OCI-LY1 (cell line): ENCODE measurements around the gene TSPYL1.
"Not testable (repeated sequence)": the region's sequence is repeated elsewhere in the genome, so short reads cannot be mapped to it uniquely, and the experiment has no call there.

ENCODE experiments used
- H2AFZ ChIP-seq: fragments of 200-600 bp; sonication (generic), shearing (Covaris generic); 2 replicates; pipeline ENCODE4 v1.6.0; 2014; ENCODE audit warnings: antibody characterized with exemption, mild to moderate bottlenecking, low read length
- H3F3A ChIP-seq: fragments of 200-600 bp; sonication (generic), shearing (Covaris generic); 2 replicates; pipeline ENCODE4 v1.6.0; 2014; ENCODE audit warnings: mild to moderate bottlenecking, antibody characterized with exemption, low read length, moderate library complexity; ENCODE audit not compliant: insufficient read depth
- H3K27ac ChIP-seq: fragments of 200-600 bp; sonication (generic); 2 replicates; pipeline ENCODE4 v1.5.1; 2014; ENCODE audit warnings: low read length, mixed run types, mild to moderate bottlenecking, low read depth; ENCODE audit not compliant: poor library complexity, severe bottlenecking
- H3K27me3 ChIP-seq: fragments of 200-600 bp; sonication (generic); 2 replicates; pipeline ENCODE4 v1.6.0; 2014; ENCODE audit warnings: antibody characterized with exemption, mild to moderate bottlenecking, low read length, moderate library complexity; ENCODE audit not compliant: insufficient read depth
- H3K36me3 ChIP-seq: fragments of 200-600 bp; sonication (generic); 2 replicates; pipeline ENCODE4 v1.6.1; 2014; ENCODE audit warnings: mild to moderate bottlenecking, antibody characterized with exemption, low read length, moderate library complexity, mixed read lengths; ENCODE audit not compliant: insufficient read depth
- H3K4me1 ChIP-seq: fragments of 200-600 bp; sonication (generic); 2 replicates; pipeline ENCODE4 v1.5.1; 2014; ENCODE audit warnings: mild to moderate bottlenecking, low read length, moderate library complexity; ENCODE audit not compliant: insufficient read depth, severe bottlenecking
- H3K4me2 ChIP-seq: fragments of 200-600 bp; sonication (generic), shearing (Covaris generic); 2 replicates; pipeline ENCODE4 v1.6.1; 2014; ENCODE audit warnings: low read length
- H3K4me3 ChIP-seq: fragments of 200-600 bp; sonication (generic); 2 replicates; pipeline ENCODE4 v1.5.1; 2014; ENCODE audit warnings: low read length, low read depth, mild to moderate bottlenecking, mixed read lengths; ENCODE audit not compliant: poor library complexity, severe bottlenecking
- H3K79me2 ChIP-seq: fragments of 200-600 bp; shearing (Covaris generic); 2 replicates; pipeline ENCODE4 v1.6.1; 2016; ENCODE audit warnings: mixed run types, low read length, mixed read lengths; ENCODE audit not compliant: insufficient read depth
- H3K9ac ChIP-seq: fragments of 200-600 bp; sonication (generic), shearing (Covaris generic); 2 replicates; pipeline ENCODE4 v1.6.1; 2014; ENCODE audit warnings: mild to moderate bottlenecking, low read length, mixed read lengths
- H3K9me2 ChIP-seq: fragments of 200-600 bp; sonication (generic), shearing (Covaris generic); 2 replicates; pipeline ENCODE4 v1.6.1; 2014; ENCODE audit warnings: low read depth, mild to moderate bottlenecking, low read length, mixed read lengths
- H3K9me3 ChIP-seq: fragments of 200-600 bp; shearing (Covaris generic); 2 replicates; pipeline ENCODE4 v1.6.1; 2014; ENCODE audit warnings: low read length, mixed read lengths
- H4K20me1 ChIP-seq: fragments of 200-600 bp; sonication (generic), shearing (Covaris generic); 2 replicates; pipeline ENCODE4 v1.6.0; 2016; ENCODE audit warnings: mild to moderate bottlenecking, low read length; ENCODE audit not compliant: insufficient read depth
- EZH2 ChIP-seq: fragments of 200-600 bp; sonication (generic), shearing (Covaris generic); IDR thresholded peaks from 2 replicates; pipeline ENCODE4 v1.8.0; 2017; ENCODE audit warnings: borderline replicate concordance, mixed run types, mild to moderate bottlenecking, antibody characterized with exemption, low read length, moderate library complexity, mixed read lengths
- TF ChIP-seq, protein P1 (sequence below): fragments of 200-600 bp; sonication (generic), shearing (Covaris generic); IDR thresholded peaks from 2 replicates; pipeline ENCODE4 v1.5.1; 2017; ENCODE audit warnings: mild to moderate bottlenecking, antibody characterized with exemption, low read length, moderate library complexity, mixed read lengths

The TSPYL1 gene

DNA sequence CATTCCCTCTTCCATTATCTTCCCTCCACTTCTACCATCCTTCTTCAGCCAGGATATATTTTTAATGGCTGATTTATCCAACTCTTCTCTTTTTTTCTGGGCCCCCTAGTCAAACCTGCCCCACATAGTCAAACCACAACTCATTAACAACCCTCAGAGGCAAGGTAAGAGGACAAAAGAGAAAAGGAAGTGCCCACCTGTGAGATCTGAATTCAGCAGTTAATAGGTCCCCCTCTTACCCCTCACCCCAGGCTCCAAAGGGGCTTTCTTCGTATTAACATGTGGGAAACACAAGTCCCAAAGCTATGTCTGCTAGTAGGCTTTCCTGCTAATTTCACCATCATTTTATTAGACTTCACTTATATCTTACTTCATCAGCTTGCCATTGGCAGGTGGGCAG, 44.1 kb upstream of the TSPYL1 start:
- Histone ChIP-seq H3K27ac (no peak overlapping the region), H3K79me2 (no peaks in the 10 kb centered on the region), H3K4me2 (no peak overlapping the region), H3K27me3 (no peaks in the 10 kb centered on the region), H3K4me3 (no peak overlapping the region), H4K20me1 (no peaks in the 10 kb centered on the region), H3K9me3 (no peaks in the 10 kb centered on the region), H2AFZ (no peak overlapping the region), H3F3A (no peaks in the 10 kb centered on the region), H3K36me3 (no peaks in the 10 kb centered on the region), H3K4me1 (no peaks in the 10 kb centered on the region), H3K9me2 (no peaks in the 10 kb centered on the region), H3K9ac (no peak overlapping the region)
- TF ChIP-seq, protein P1, sequence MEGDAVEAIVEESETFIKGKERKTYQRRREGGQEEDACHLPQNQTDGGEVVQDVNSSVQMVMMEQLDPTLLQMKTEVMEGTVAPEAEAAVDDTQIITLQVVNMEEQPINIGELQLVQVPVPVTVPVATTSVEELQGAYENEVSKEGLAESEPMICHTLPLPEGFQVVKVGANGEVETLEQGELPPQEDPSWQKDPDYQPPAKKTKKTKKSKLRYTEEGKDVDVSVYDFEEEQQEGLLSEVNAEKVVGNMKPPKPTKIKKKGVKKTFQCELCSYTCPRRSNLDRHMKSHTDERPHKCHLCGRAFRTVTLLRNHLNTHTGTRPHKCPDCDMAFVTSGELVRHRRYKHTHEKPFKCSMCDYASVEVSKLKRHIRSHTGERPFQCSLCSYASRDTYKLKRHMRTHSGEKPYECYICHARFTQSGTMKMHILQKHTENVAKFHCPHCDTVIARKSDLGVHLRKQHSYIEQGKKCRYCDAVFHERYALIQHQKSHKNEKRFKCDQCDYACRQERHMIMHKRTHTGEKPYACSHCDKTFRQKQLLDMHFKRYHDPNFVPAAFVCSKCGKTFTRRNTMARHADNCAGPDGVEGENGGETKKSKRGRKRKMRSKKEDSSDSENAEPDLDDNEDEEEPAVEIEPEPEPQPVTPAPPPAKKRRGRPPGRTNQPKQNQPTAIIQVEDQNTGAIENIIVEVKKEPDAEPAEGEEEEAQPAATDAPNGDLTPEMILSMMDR = no peak
- TF ChIP-seq EZH2 = no peak

GRCh38 chr6:116321933-116322332, 42.2 kb upstream of the TSPYL1 start:
- H3K79me2 ChIP-seq, H3K27me3 ChIP-seq, H3K27ac ChIP-seq: not testable (repeated sequence)

DNA sequence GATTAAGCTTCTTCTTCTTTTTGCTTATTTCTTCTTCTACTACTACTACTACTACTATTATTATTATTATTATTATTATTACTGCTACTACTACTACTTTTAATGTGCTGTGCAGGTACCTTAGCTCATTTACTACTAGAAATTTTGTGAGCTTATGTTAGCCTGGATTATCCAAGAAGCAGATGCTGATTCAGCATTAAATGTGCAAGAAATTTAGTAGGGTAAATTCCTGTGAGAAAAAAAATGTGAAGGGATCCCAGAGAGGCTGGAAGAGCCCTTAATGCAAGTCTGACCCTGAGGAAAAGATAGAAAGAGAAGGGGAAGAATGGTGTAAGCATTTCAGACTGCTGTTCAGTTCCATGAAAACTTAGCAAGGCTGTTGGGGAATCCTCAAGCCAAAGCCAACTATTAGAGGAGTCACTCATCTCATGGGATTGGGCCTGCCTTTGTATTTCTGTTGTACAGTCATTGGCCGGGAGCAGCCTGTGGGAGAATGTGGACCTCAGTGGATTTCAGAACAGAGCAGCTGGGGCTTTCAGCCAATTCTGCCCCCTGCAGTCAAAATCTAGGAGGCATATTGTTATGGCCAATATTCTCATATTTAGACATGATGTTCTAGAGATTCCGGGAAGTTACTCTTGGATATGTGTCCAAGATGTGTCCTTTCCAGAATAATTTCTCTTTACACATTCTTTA, 37.2 kb upstream of the TSPYL1 start:
- Histone ChIP-seq H3K36me3 (no peaks in the 10 kb centered on the region), H3K27ac (no peak overlapping the region), H3K4me2 (no peak overlapping the region), H4K20me1 (no peaks in the 10 kb centered on the region), H3K4me1 (no peaks in the 10 kb centered on the region), H3K27me3 (no peaks in the 10 kb centered on the region), H2AFZ (no peak overlapping the region), H3K4me3 (no peak overlapping the region), H3K9me3 (no peaks in the 10 kb centered on the region), H3K9ac (no peak overlapping the region), H3K9me2 (no peaks in the 10 kb centered on the region), H3F3A (no peaks in the 10 kb centered on the region), H3K79me2 (no peaks in the 10 kb centered on the region)
- TF ChIP-seq, protein P1 = peak; percentile 31
- no peak for TF ChIP-seq EZH2

More at GRCh38 chr6:116321933-116322332, 42.2 kb upstream of the TSPYL1 start:
- not testable (repeated sequence) for H4K20me1 ChIP-seq, H3K4me1 ChIP-seq, H2AFZ ChIP-seq, H3K9me3 ChIP-seq, H3K9ac ChIP-seq, H3K4me2 ChIP-seq, H3K9me2 ChIP-seq, H3F3A ChIP-seq, H3K36me3 ChIP-seq, H3K4me3 ChIP-seq

DNA sequence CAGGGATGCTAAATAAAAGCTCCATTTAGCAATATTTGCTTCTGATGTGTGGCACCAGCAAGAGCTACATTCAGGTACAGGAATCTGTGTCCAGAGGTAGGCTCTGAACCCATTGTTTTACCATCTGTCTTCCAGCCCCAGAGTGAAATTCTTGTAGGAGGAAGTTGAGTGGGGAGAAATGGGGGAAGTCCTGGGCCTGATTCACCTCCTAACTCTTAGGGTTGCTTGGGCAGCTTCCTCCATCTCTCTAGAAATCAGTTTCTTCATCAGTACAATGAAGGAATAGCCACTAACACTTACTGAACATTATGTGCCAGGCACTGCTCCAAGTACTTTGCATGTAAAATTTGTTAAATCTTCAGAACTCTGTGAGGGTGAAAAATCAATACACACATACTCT, 35.1 kb upstream of the TSPYL1 start:
- no peaks in the 10 kb centered on the region for H3F3A ChIP-seq
- H2AFZ ChIP-seq = no peak overlapping the region
- H3K27ac ChIP-seq = no peak overlapping the region
- H3K9ac ChIP-seq = no peak overlapping the region
- H3K4me1 ChIP-seq = no peaks in the 10 kb centered on the region
- no peaks in the 10 kb centered on the region for H3K36me3 ChIP-seq
- no peaks in the 10 kb centered on the region for H3K79me2 ChIP-seq
- no peaks in the 10 kb centered on the region for H3K9me3 ChIP-seq
- H3K4me3 ChIP-seq = no peak overlapping the region
- H3K27me3 ChIP-seq = no peaks in the 10 kb centered on the region
- H3K4me2 ChIP-seq = no peak overlapping the region
- H3K9me2 ChIP-seq = no peaks in the 10 kb centered on the region
- H4K20me1 ChIP-seq = no peaks in the 10 kb centered on the region
- TF ChIP-seq EZH2 = no peak
- TF ChIP-seq, protein P1 = no peak
